SH-SY5Y (cell line): ENCODE measurements around the gene SLC52A3.

Experiments used
- GATA2 ChIP-seq: IDR thresholded peaks from 2 replicates; pipeline ENCODE4 v1.6.1; 2011; ENCODE audit warnings: mild to moderate bottlenecking, low read depth, low read length
- GATA3 ChIP-seq: IDR thresholded peaks from 2 replicates; pipeline ENCODE4 v1.6.1; 2011; ENCODE audit warnings: low read depth, mild to moderate bottlenecking, low read length, moderate library complexity

The SLC52A3 gene

GRCh38 chr20:768426-768978, at the start of gene SLC52A3:
Gene SLC52A3, minus strand, starts transcription at chr20:768500. Its CDS starts 2,726 bp downstream, at chr20:765774.
- TF ChIP-seq GATA2 (no peak), GATA3 (no peak)

- TF ChIP-seq GATA2 (no peak), GATA3 (no peak)
Observed at GRCh38 chr20:815914-816606, 47.8 kb upstream of the SLC52A3 start.

GRCh38 chr20:815226-815625, 46.9 kb upstream of the SLC52A3 start:
- TF ChIP-seq GATA2 = no peak
- TF ChIP-seq GATA3 = no peak

GRCh38 chr20:813390-813789, 45.1 kb upstream of the SLC52A3 start:
- TF ChIP-seq GATA2 (no peak), GATA3 (no peak)

DNA sequence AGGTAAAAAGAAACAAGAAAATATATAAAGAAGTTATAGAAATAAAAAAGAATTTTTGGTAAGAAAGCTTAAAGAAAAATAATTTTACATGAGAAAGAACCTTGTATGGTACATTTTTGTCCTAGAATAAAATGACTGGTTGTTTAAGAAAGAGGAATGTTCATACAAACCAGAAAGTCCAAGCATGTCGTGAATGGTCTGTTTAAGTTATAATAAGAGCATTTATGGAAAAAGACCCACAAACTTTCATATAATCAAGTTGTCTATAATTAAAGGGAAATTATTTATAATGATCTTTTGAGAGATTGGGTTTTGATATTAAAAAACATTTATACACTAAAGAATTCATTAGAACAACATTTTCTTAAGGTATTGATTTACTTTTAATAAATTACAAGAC, 37.4 kb upstream of the SLC52A3 start:
- TF ChIP-seq GATA2 (no peak), GATA3 (no peak)

DNA sequence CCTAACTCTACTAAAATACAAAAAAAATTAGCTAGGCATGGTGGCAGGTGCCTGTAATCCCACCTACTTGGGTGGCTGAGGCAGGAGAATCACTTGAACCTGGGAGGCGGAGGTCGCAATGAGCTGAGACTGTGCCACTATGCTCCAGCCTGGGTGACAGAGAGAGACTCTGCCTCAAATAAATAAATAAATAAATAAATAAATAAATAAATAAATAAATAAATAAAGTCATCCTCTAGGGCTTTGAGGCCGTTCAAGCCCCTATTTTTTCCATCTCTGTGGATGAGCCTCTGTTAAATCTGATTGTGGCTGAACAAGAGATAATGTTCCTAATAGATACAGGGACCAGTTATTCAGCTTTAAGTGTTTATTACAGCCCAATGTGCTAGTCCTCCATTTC, 33.4 kb upstream of the SLC52A3 start:
- TF ChIP-seq GATA2 = no peak
- no peak for TF ChIP-seq GATA3

DNA sequence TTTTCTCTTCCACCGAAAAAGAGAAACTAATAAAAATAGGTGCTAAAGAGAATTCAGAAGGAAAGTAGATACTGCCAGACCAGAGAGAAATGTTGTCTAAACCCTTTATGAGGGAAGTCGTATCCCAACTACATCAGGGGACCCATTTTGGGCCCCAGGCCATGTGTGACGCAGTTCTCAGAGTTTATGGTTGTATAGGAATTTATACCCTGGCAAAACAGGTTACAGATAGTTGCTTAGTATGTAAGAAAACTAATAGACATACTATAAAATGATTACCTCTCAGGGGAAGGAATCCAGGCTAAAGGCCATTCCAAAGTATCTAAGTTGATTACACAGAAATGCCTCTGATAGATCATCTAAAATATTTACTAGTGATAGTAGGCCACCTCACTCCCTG, 28.6 kb upstream of the SLC52A3 start:
- no peak for TF ChIP-seq GATA2
- no peak for TF ChIP-seq GATA3

DNA sequence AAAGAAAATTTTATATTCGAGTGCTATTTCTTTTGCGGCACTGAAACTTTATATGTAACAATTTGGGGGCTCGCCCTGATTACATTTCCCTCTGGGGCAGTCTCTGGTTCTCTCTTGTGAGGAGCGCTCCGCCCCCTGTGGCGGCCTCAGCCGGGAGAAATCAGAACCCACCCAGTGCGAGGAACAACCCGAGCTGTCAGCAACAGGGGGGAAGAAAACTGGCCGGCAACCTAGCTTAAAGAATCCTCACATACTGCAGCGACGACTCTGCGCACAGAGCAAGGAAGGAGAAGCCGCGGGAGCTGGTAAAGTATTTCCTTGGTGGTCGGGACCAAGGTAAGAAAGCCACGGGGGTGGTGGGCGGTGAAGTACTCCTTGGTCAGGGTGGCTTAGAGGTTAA, 23.9 kb upstream of the SLC52A3 start:
- TF ChIP-seq GATA2 = no peak
- TF ChIP-seq GATA3 = no peak

DNA sequence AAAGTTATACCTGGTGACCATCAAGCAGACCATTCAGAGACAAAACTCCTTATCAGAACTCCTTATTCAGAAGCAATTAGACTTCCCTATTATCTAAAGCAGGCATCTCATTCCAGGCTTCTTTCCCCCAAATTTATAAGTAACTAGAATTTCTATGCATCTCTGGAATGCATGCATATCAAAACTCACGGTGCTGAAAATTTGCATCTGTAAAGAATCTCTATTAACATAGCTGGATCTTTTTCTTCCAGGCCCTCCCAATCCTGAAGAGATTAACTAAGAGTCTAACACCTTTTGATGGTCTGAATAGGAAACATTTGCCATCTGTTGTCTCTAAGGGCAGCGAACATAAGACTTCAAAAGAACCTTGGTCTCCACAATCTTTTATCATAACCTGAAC, 22.8 kb upstream of the SLC52A3 start:
- TF ChIP-seq GATA2 (no peak), GATA3 (no peak)

GRCh38 chr20:787825-788224, 19.5 kb upstream of the SLC52A3 start:
- TF ChIP-seq GATA2 (no peak), GATA3 (no peak)

GRCh38 chr20:779771-780170, 11.5 kb upstream of the SLC52A3 start:
- TF ChIP-seq GATA3 (no peak), GATA2 (no peak)

GRCh38 chr20:776165-776564, 7.9 kb upstream of the SLC52A3 start:
- TF ChIP-seq GATA2 (no peak), GATA3 (no peak)

- TF ChIP-seq GATA3 (no peak), GATA2 (no peak)
Observed at GRCh38 chr20:775679-776135, 7.4 kb upstream of the SLC52A3 start.

DNA sequence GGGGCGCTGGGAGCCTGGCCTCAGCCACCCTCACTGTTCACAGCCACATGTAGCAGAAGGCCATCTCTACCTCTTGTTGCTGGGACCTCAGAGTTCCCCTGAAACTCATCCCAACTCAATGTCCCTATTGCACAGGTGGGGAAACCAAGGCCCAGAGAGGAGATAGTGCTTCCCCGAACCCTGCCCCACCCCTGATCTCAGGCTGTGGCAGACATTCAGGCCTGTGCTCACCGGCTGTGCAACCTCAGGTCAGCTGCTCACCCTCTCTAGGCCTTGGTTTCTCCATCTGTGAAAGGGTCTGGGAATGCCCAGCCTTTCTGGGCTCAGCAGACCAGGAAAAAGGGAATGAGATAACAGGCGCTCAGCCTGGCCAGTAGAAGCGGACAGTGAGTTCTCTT, 6.4 kb upstream of the SLC52A3 start:
- TF ChIP-seq GATA3 (no peak), GATA2 (no peak)

DNA sequence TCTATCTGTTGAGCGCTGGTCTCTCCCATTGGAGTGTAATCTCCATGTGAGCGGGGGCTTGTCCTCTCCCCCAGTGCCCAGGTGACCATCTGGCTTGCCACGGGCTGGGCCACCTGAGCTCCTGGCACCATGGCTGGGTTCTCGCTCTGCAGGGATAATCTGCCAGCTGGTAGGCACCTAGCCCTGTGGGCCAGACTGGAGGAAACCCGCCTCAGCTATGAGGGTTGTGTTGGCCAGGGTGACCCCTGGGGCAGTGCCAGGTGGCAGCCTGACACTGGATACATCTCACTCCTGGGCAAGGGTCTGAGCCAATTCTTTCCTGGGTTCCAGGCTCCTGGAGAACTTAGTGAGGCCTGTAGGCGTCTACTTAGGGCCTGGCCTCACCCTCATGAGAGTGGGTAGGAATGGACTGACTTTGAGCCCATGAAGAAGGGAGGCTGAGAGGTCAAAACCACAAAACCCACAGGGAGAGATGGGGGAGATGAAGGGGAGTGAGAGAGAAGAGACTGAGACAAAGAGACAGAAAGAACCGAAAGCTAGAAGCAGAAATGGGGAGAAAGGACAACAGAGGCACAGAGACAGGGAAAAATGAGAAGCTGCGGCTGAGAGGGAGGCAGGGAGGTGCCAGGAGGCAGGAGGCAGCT, 5.8 kb upstream of the SLC52A3 start:
- TF ChIP-seq GATA2 (no peak), GATA3 (no peak)

DNA sequence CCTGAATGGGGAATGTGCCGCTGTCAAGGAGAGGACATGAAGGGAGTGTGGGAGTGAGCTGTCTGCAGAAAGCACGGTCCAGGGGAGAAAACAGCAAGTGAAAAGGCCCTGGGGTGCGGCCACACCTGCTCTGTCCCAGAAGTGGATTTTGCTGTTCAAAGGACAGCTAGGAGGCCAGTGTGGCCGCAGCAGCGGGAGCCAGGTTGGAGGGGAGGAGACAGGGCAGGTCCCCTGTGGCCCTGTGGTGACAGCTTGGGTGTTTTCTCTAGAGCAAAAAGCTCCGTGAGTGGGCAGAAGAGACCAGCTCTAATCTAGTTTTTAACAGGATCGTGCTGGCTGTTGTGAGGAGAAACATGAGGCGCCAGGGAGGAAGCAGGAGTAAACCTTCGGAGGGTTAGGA, 4.5 kb upstream of the SLC52A3 start:
- no peak for TF ChIP-seq GATA2
- TF ChIP-seq GATA3 = no peak
